Spleen (tissue), 11 donors: ENCODE data around the gene HACD2. TPM values are rescaled to one million over a fixed set of nuclear protein-coding genes. Genes with fewer than 3 reads are reported as not detected.

ENCODE experiments used
- DNase-seq: peaks from one replicate; pipeline ENCODE4 v3.0.0-alpha.2; 2020
- H3K27ac ChIP-seq, 8 donors: fragments of 200-600 bp; sonication (generic) in 7 of 8; 1 replicate in 4 of 8; 2 replicates in 4 of 8; pipeline versions ENCODE4 v1.5.0 to v1.8.0; 2016 to 2021; ENCODE audit warnings: inconsistent platforms in 4 of 8, mild to moderate bottlenecking in 4 of 8, moderate library complexity in 1 of 8
- H3K27me3 ChIP-seq, 7 donors: fragments of 200-600 bp; sonication (generic) in 6 of 7; replicated peaks in 1 of 7; 1 replicate in 4 of 7; 2 replicates in 3 of 7; pipeline versions ENCODE4 v1.5.0 to v1.8.0; 2016 to 2021; ENCODE audit warnings: inconsistent platforms in 3 of 7, mild to moderate bottlenecking in 1 of 7
- H3K36me3 ChIP-seq, 6 donors: fragments of 200-600 bp; sonication (generic) in 5 of 6; 1 replicate in 4 of 6; 2 replicates in 2 of 6; pipeline versions ENCODE4 v1.5.0 to v1.8.0; 2016 to 2021; ENCODE audit warnings: inconsistent platforms in 2 of 6
- H3K4me1 ChIP-seq, 6 donors: fragments of 200-600 bp; sonication (generic) in 5 of 6; 1 replicate in 3 of 6; 2 replicates in 3 of 6; pipeline versions ENCODE4 v1.5.0 to v1.8.0; 2016 to 2021; ENCODE audit warnings: inconsistent platforms in 3 of 6
- H3K4me3 ChIP-seq, 8 donors: fragments of 200-600 bp; sonication (generic) in 7 of 8; 1 replicate in 4 of 8; 2 replicates in 4 of 8; pipeline versions ENCODE4 v1.5.0 to v1.8.0; 2016 to 2021; ENCODE audit warnings: inconsistent platforms in 4 of 8, mild to moderate bottlenecking in 4 of 8, moderate library complexity in 2 of 8
- H3K9me3 ChIP-seq, 8 donors: fragments of 200-600 bp; sonication (generic) in 7 of 8; 1 replicate in 4 of 8; 2 replicates in 4 of 8; pipeline versions ENCODE4 v1.5.0 to v1.8.0; 2016 to 2021; ENCODE audit warnings: inconsistent platforms in 4 of 8
- CTCF ChIP-seq, 11 experiments: fragments of 200-600 bp in 7 of 11; fragments of 450-650 bp in 4 of 11; sonication (generic) in 4 of 11; IDR thresholded peaks in 8 of 11; conservative IDR thresholded peaks in 3 of 11; 1 replicate in 7 of 11; 2 replicates in 4 of 11; pipeline versions ENCODE4 v1.4.0 to v1.8.0; 2016 to 2021; ENCODE audit warnings: antibody characterized with exemption in 11 of 11, inconsistent platforms in 4 of 11, mild to moderate bottlenecking in 1 of 11
- POLR2A ChIP-seq, 3 donors: fragments of 450-650 bp; IDR thresholded peaks; one replicate each; pipeline ENCODE4 v1.5.1; 2017; ENCODE audit warnings: antibody characterized with exemption in 3 of 3, mild to moderate bottlenecking in 1 of 3
- POLR2AphosphoS5 ChIP-seq, 3 donors: sonication (generic); formaldehyde crosslinking; IDR thresholded peaks; one replicate each; pipeline ENCODE4 v1.5.1; 2017; ENCODE audit warnings: antibody characterized with exemption in 3 of 3
- WGBS, 5 donors: extraction: QIAGEN DNeasy Blood & Tissue Kit in 3 of 5; methylation state at CpG; one replicate each; pipeline versions ENCODE4 v1.1.5 to v1.1.7; 2013 to 2018; 5-methylcytosine and 5-hydroxymethylcytosine counted together
- intact Hi-C: fragments of 100-400 bp; cut with DNase I; formaldehyde crosslinking; loops from one replicate; pipeline ENCODE4 v1.15.0; 2023; ENCODE audit warnings: low total_unique reads
- polyA plus RNA-seq, 3 donors: library from polyadenylated mRNA; stranded (reverse); fragments of 200-250 nt; gene quantifications; one replicate each; pipeline ENCODE4 v1.2.1, GENCODE V29; 2013
- total RNA-seq, 7 donors: library from RNA; depleted of rRNA in 3 of 7; stranded (reverse); fragments of >200 nt in 3 of 7; fragmentation: NEBNext Ultra II Directional in 4 of 7; extraction: Animal tissue kit (Norgen Biotek cat#: 25700) in 4 of 7; gene quantifications; one replicate each; pipeline versions ENCODE4 v1.1.0 to v1.2.1, GENCODE V29; 2016 to 2021
- donor health status: healthy with polysubstance abuse.
- donor health status: DM: no; HTN: no; CAD: no; lungs with moderate emphysema.
- donor health status: DM: no; HTN: no; CAD: no.
- donor health status: Bipolar disorder and iron deficiency.
- donor health status: healthy.
- donor health status: DM: no; HTN: no; CAD: no.
- donor health status: DM: yes; HTN: yes; CAD: no.

The HACD2 gene
- total and polyA plus RNA-seq, 10 donors, result 6.0 to 26.6 (median 18.9) TPM

- Histone ChIP-seq H3K4me3 (no peak overlapping the region), H3K27ac (no peak overlapping the region), H3K9me3 (no peaks in the 10 kb centered on the region), H3K36me3 (peaks cover 0 to 13% (median 0%) of the 10 kb centered on the region in 6 donors), H3K4me1 (no peaks in the 10 kb centered on the region), H3K27me3 (no peaks in the 10 kb centered on the region)
- intact Hi-C loops, result no loop called here
- TF ChIP-seq POLR2A (IDR thresholded peaks at IDR 0.05) (no peak), CTCF (IDR thresholded peaks at IDR 0.05 in 8 of 11, conservative IDR thresholded peaks at IDR 0.05 in 3 of 11) (no peak), POLR2AphosphoS5 (IDR thresholded peaks at IDR 0.05) (no peak)
- no peak for DNase-seq
- 77 to 95% (median 87%) methylated on average over 6 of the region's 6 CpGs for WGBS, 5 donors
Observed at GRCh38 chr3:123543950-123544349, 40.9 kb downstream of the HACD2 start.

- TF ChIP-seq CTCF (IDR thresholded peaks at IDR 0.05 in 8 of 11, conservative IDR thresholded peaks at IDR 0.05 in 3 of 11), result no peak
- TF ChIP-seq POLR2AphosphoS5 (IDR thresholded peaks at IDR 0.05), result no peak
- no peak for TF ChIP-seq POLR2A (IDR thresholded peaks at IDR 0.05)
- Histone ChIP-seq H3K9me3 (no peaks in the 10 kb centered on the region), H3K36me3 (no peaks in the 10 kb centered on the region), H3K4me1 (no peaks in the 10 kb centered on the region), H3K27me3 (no peaks in the 10 kb centered on the region), H3K4me3 (no peak overlapping the region), H3K27ac (no peak overlapping the region)
- WGBS, 5 donors, result 53 to 71% (median 59%) methylated on average over 2 of the region's 2 CpGs
- no peak for DNase-seq
- intact Hi-C loops, result no loop called here
Observed at GRCh38 chr3:123540285-123540684, 44.6 kb downstream of the HACD2 start.

GRCh38 chr3:123536153-123536895, 48.5 kb downstream of the HACD2 start:
- intact Hi-C loops, result no loop called here
- Histone ChIP-seq H3K4me3 (no peak overlapping the region), H3K27me3 (no peaks in the 10 kb centered on the region), H3K27ac (no peak overlapping the region), H3K9me3 (no peaks in the 10 kb centered on the region), H3K36me3 (no peaks in the 10 kb centered on the region), H3K4me1 (no peaks in the 10 kb centered on the region)
- 69 to 84% (median 77%) methylated on average over 5 of the region's 5 CpGs for WGBS, 5 donors
- TF ChIP-seq POLR2AphosphoS5 (IDR thresholded peaks at IDR 0.05) (no peak), CTCF (IDR thresholded peaks at IDR 0.05 in 8 of 11, conservative IDR thresholded peaks at IDR 0.05 in 3 of 11) (no peak), POLR2A (IDR thresholded peaks at IDR 0.05) (no peak)
- DNase-seq, result no peak

GRCh38 chr3:123535580-123535979, 49.3 kb downstream of the HACD2 start:
- WGBS, 5 donors, result 91 to 100% (median 98%) methylated on average over 1 of the region's 1 CpG
- no peak for DNase-seq
- H3K27me3 ChIP-seq, result no peaks in the 10 kb centered on the region
- no peaks in the 10 kb centered on the region for H3K4me1 ChIP-seq
- H3K36me3 ChIP-seq, result no peaks in the 10 kb centered on the region
- H3K9me3 ChIP-seq, result no peaks in the 10 kb centered on the region
- no peak overlapping the region for H3K4me3 ChIP-seq
- no peak for TF ChIP-seq POLR2A (IDR thresholded peaks at IDR 0.05)
- TF ChIP-seq CTCF (IDR thresholded peaks at IDR 0.05 in 8 of 11, conservative IDR thresholded peaks at IDR 0.05 in 3 of 11), result no peak
- no peak for TF ChIP-seq POLR2AphosphoS5 (IDR thresholded peaks at IDR 0.05)
- no peak overlapping the region for H3K27ac ChIP-seq
- intact Hi-C loops, result no loop called here
